BJ (cell line): ENCODE measurements around the gene IDH3G. TPM values are rescaled to one million over a fixed set of nuclear protein-coding genes. Genes with fewer than 3 reads are reported as not detected.

Experiments
- CTCF ChIA-PET: fragments of 350-600 bp; formaldehyde crosslinking; extraction: SDS; loops from one replicate; lab custom pipeline; 2021; ENCODE audit warnings: antibody characterized with exemption, inconsistent platforms; lab: Yijun Ruan, JAX
- POLR2A ChIA-PET: fragments of 300-600 bp; sonication (Branson Sonifier 250); formaldehyde crosslinking; extraction: SDS; loops from one replicate; lab custom pipeline; 2021; ENCODE audit warnings: antibody characterized with exemption; lab: Charles Lee
- DNase-seq: peaks from one replicate; pipeline ENCODE4 v3.0.0-alpha.2; 2011; ENCODE audit warnings: low read depth
- H3K27me3 ChIP-seq: 2 replicates; pipeline ENCODE4 v1.6.0; 2011; ENCODE audit warnings: low read length; ENCODE audit not compliant: control insufficient read depth, insufficient read depth
- H3K36me3 ChIP-seq: 2 replicates; pipeline ENCODE4 v1.5.1; 2011; ENCODE audit warnings: low read length; ENCODE audit not compliant: control insufficient read depth, insufficient read depth
- H3K4me3 ChIP-seq: 2 replicates; pipeline ENCODE4 v1.5.1; 2011; ENCODE audit warnings: low read depth, mild to moderate bottlenecking, control low read depth, low read length
- CTCF ChIP-seq: IDR thresholded peaks from 2 replicates; pipeline ENCODE4 v1.5.1; 2011; ENCODE audit warnings: low read depth, mild to moderate bottlenecking, control low read depth, inconsistent platforms, low read length, moderate library complexity; ENCODE audit not compliant: insufficient read depth
- polyA plus RNA-seq: library from polyadenylated mRNA; depleted of rRNA; stranded (reverse); fragments of >200 nt; gene quantifications from 2 replicates; pipeline ENCODE4 v1.2.3, GENCODE V29; 2011

IDH3G gene
- polyA plus RNA-seq, 1 experiment: 99.2 TPM

GRCh38 chrX:153806999-153807575 is 12.9 kb upstream of the IDH3G start:
- no peaks in the 10 kb centered on the region for H3K27me3 ChIP-seq
- H3K4me3 ChIP-seq: no peak overlapping the region
- TF ChIP-seq CTCF: no peak
- DNase-seq: no peak
- ChIA-PET CTCF (no interaction called here), POLR2A (no interaction called here)
- no peaks in the 10 kb centered on the region for H3K36me3 ChIP-seq

GRCh38 chrX:153805436-153805835 is 11.3 kb upstream of the IDH3G start:
- Histone ChIP-seq H3K4me3 (no peak overlapping the region), H3K27me3 (no peaks in the 10 kb centered on the region), H3K36me3 (no peaks in the 10 kb centered on the region)
- no peak for TF ChIP-seq CTCF
- DNase-seq: no peak
- CTCF ChIA-PET: no interaction called here
- POLR2A ChIA-PET: no interaction called here

GRCh38 chrX:153804621-153805020 is 10.4 kb upstream of the IDH3G start:
- DNase-seq: no peak
- Histone ChIP-seq H3K36me3 (no peaks in the 10 kb centered on the region), H3K27me3 (no peaks in the 10 kb centered on the region), H3K4me3 (no peak overlapping the region)
- ChIA-PET CTCF (no interaction called here), POLR2A (no interaction called here)
- TF ChIP-seq CTCF: no peak

GRCh38 chrX:153804100-153804595 is 10.0 kb upstream of the IDH3G start:
- CTCF ChIA-PET: no interaction called here
- no peak overlapping the region for H3K4me3 ChIP-seq
- H3K27me3 ChIP-seq: no peaks in the 10 kb centered on the region
- no peak for TF ChIP-seq CTCF
- no peak for DNase-seq
- POLR2A ChIA-PET: no interaction called here
- no peaks in the 10 kb centered on the region for H3K36me3 ChIP-seq

- no peak overlapping the region for H3K4me3 ChIP-seq
- TF ChIP-seq CTCF: no peak
- DNase-seq: no peak
- H3K27me3 ChIP-seq: no peaks in the 10 kb centered on the region
- peaks cover 1% of the 10 kb centered on the region; the same call in 1 of the 2 replicates for H3K36me3 ChIP-seq
- ChIA-PET CTCF (no interaction called here), POLR2A (no interaction called here)
These were observed 9.3 kb upstream of the IDH3G start for GRCh38 chrX:153803211-153804099.
